Measurements from ENCODE around the gene MYO3B.

The MYO3B gene

DNA sequence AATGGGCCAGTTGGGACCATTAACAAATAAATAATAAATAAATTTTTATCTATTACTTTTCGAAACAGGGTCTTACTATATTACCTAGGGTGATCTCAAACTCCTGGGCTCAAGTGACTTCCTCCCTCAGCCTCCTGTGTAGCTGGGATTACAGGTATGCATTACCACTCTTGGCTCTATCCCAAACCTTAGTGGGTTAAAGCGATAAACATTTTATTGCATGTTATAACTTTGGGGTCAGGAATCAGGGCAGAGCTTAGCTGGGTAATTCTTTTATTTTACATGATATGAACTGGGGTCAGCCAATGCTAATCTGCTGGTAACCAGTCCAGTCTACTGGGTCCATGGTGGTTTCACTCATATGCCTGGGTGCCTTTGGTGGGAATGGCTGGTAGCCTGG, 127.8 kb downstream of the MYO3B start:
- DNase-seq (ENCODE audit: low read depth), result no peak

DNA sequence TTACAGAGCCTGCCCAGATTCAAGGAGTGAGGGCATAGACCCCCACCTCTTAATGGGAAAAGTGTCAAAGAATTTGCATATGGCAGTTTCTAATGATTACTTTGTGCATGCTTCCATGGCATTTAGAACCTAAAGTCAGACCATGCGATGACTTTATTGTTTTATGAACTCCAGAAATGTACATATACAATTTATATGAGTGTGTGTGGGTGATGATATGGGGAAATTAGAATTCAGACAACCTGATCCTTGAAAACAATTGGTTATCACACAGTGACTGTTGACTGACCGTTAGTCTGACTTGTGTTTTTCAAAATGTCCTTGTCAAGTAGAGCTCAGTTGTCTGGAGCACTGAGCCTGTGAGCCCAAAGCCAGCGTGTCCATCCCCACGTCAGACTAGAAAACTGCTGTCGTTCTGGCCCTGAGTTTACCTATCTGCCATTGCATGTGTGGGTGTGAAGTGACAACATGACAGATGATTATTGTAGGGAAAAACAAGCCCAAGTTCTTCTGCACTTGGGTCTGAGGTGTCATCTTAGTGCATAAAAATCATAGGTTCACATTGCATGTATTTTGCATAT, 128.4 kb downstream of the MYO3B start:
- no peak for DNase-seq (ENCODE audit: low read depth)

- DNase-seq (ENCODE audit: low read depth), result no peak
Measured at GRCh38 chr2:170307052-170307451, 129.1 kb downstream of the MYO3B start.

GRCh38 chr2:170307555-170308351, 129.8 kb downstream of the MYO3B start:
- no peak for DNase-seq (ENCODE audit: low read depth)

DNA sequence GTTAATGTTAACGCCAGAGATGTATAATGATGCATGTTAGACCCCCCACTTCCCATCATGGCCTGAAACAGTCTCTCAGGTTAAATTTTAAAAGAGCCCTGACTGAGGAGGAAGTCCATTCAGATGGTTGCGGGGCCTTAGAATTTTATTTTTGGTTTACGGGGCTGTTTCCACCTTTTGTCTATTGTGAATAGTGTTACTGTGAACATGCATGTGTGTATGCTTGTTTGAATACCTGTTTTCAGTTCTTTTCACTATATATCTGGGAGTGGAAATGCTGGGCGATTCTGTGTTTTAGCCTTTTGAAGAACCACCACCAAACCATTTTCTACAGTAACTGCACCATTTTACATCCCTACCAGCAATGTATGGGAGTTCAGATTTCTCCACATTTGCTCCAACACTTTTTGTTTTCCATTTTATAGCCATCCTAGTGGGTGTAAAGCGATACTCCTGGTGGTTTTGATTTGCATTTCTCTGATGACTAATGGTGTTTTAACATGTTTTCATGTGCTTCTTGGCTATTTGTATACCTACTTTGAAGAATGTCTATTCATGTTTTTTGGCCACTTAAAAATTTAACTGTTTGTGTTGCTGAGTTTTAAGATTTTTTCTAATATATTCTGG, 133.0 kb downstream of the MYO3B start:
- no peak for DNase-seq (ENCODE audit: low read depth)

DNA sequence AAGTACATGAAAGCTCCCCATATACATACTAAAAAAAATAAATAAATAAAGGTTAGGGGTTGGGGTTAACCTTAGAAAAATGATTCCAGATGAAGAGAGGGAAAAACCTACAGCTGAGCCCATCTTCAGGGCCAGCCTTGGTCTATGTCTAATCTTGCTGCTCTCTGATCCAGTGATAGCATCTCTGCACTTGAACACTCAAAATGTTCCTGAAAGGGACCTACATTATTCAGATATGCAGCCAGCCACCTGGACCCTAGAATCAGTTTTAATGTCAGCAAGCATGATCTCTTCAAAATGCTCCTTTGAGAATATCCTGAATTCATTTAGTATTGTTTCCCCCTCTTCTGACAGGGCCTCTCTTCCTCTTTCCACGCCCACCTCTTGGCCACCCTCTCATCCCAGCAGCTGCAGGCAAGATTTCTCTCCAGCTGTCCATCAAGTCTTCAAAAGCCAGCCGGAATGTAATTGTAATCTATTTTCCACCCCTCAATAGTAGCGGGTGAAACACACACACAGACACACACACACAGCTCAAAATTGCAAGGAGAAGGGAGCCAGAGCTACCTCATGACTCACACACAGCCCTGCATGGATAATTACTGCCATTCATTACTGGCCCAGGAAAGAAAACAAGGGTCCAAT, 135.5 kb downstream of the MYO3B start:
- DNase-seq (ENCODE audit: low read depth), result no peak

- no peak for DNase-seq (ENCODE audit: low read depth)
Measured at GRCh38 chr2:170313992-170314348, 136.0 kb downstream of the MYO3B start.

- DNase-seq (ENCODE audit: low read depth), result no peak
Measured at GRCh38 chr2:170314744-170315447, 136.9 kb downstream of the MYO3B start.

GRCh38 chr2:170320948-170321347, 143.0 kb downstream of the MYO3B start:
- no peak for DNase-seq (ENCODE audit: low read depth)

- no peak for DNase-seq (ENCODE audit: low read depth)
Measured at GRCh38 chr2:170321526-170321925, 143.6 kb downstream of the MYO3B start.

DNA sequence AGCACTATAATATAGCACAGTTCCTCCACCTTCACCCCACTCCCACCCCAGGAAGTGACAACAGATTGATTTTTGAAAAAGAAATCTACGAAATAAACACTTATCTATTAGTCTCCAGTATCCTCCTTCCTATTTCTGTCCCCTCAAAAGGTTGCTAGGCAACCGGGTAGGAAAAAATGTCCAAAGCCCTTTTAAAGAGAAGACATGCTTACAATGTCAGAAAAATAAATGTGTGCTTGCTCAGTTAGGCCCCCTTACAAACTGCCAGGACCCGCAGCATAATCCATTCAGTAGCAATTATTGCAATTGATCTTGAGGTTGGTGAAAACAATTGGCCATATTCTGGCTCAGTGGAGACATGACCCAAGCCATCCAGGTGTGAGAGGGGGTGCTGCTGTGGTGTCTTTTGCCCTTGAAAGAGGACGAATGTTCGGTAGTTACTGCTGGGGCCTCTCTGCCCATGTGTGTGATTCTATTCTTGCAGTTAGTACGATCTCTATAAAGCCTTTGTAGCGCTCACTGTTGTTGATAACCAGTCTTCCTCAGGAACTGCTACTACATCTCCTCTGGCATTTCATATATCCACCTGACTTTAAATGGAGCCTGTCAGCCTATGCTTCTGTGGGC, 144.3 kb downstream of the MYO3B start:
- no peak for DNase-seq (ENCODE audit: low read depth)

DNA sequence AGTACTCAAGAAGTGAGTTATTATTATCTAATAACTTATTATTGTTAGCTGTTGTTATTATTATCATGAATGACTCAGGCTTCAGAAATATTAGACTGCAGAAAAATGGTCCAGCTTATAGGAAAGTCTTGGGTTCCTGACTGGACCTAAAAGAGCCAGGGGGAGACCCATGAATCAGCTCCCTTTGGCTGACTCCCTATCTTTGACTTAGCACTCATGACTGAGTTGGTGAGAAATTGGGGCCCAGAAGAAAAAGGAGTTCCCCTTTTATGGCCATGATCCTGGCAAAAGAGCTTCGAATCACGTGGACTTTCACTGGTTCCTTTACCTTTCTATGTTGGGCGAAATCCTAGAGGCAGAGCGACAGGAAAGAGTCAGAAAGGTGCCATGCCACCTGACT, 145.8 kb downstream of the MYO3B start:
- DNase-seq (ENCODE audit: low read depth), result no peak

GRCh38 chr2:170324640-170325046, 146.7 kb downstream of the MYO3B start:
- DNase-seq (ENCODE audit: low read depth), result peak; percentile 2

DNA sequence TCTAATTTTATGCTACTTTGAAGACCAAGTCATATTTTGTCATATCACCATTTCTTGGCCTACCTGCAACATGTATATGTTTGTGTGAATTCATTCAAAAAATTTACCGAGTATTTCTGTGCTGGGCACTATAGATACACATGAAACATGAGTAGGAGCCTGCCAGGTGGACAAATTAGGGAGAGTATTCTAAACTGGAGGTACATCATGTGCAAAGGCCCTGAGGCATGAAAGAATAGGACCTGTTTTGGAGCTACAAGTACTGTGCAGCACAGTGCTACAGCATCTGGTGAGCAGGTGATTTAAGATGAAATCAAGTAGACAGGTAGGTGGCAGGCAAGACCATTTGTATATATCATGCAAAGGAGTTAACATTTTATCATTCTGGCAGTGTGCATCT, 152.9 kb downstream of the MYO3B start:
- DNase-seq (ENCODE audit: low read depth), result no peak

DNA sequence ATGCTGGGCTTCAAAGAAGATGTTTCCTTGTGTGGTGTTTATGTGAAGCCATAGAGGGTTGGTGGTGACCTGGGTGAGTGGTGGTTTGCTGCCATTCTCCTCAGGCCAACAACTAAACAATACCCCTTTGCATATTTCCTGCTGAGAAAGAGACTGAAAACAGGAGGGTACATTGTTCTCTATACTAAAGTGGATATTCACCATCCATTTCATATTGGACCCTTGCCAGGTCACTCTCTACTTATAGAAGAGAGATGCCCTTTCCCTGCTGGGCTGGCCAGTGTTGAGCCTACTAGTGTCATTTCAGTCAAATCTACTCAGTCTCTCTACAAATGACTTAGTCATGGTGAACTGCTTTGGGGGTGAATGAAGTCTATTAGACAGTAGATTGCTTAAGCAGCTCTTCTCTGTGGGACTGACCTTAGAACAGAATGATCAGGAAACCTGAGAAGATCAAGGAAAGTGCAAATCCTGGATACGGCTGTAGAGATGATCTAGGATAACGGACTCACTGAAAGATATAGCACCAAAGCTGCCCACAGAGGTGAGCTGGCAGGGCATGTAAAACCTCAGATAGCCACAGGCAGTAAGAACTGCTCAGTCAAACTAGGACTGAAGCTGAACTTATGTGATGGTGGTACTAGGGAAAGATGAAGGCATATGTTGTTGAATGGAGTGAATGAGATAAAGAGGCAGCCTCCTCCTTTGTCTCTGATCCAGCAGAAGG, 154.9 kb downstream of the MYO3B start:
- DNase-seq (ENCODE audit: low read depth), result no peak

DNA sequence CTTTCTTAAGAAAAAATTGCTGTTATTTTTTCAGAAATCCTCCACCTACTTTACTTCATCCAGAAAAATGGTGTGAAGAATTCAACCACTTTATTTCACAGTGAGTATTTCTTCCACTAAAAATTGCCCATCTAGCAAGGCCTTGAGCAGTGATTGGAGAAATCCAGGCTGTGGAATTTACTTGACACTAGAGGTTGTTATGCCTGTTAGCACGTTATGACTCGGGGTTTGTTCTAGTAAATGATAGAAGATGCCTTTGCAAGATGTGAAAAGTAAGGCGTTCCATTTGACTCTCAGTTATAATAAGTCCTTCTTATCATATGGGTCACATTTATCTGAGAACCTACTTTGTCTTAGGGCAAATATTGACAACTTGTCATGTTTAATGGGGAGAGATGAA, 157.4 kb downstream of the MYO3B start:
- DNase-seq (ENCODE audit: low read depth), result no peak

GRCh38 chr2:170336408-170336807, 158.5 kb downstream of the MYO3B start:
- DNase-seq (ENCODE audit: low read depth), result no peak

GRCh38 chr2:170336916-170337315, 159.0 kb downstream of the MYO3B start:
- no peak for DNase-seq (ENCODE audit: low read depth)

GRCh38 chr2:170339322-170339721, 161.4 kb downstream of the MYO3B start:
- DNase-seq (ENCODE audit: low read depth), result no peak

GRCh38 chr2:170339750-170340692, 162.1 kb downstream of the MYO3B start:
- DNase-seq (ENCODE audit: low read depth), result no peak
